Spleen (tissue), 7 donors: ENCODE results near the gene G6PC3.

Experiments
- POLR2A ChIP-seq, 3 donors: fragments of 450-650 bp; IDR thresholded peaks; one replicate each; pipeline ENCODE4 v1.5.1; 2017; ENCODE audit warnings: antibody characterized with exemption in 3 of 3, mild to moderate bottlenecking in 1 of 3
- TF ChIP-seq, protein P1 (sequence below), 11 experiments: fragments of 200-600 bp in 7 of 11; fragments of 450-650 bp in 4 of 11; sonication (generic) in 4 of 11; IDR thresholded peaks in 8 of 11; conservative IDR thresholded peaks in 3 of 11; 1 replicate in 7 of 11; 2 replicates in 4 of 11; pipeline versions ENCODE4 v1.4.0 to v1.8.0; 2016 to 2021; ENCODE audit warnings: antibody characterized with exemption in 11 of 11, inconsistent platforms in 4 of 11, mild to moderate bottlenecking in 1 of 11
- donor health status: DM: no; HTN: no; CAD: no; lungs with moderate emphysema.
- donor health status: DM: no; HTN: no; CAD: no.
- donor health status: DM: no; HTN: no; CAD: no.

DNA sequence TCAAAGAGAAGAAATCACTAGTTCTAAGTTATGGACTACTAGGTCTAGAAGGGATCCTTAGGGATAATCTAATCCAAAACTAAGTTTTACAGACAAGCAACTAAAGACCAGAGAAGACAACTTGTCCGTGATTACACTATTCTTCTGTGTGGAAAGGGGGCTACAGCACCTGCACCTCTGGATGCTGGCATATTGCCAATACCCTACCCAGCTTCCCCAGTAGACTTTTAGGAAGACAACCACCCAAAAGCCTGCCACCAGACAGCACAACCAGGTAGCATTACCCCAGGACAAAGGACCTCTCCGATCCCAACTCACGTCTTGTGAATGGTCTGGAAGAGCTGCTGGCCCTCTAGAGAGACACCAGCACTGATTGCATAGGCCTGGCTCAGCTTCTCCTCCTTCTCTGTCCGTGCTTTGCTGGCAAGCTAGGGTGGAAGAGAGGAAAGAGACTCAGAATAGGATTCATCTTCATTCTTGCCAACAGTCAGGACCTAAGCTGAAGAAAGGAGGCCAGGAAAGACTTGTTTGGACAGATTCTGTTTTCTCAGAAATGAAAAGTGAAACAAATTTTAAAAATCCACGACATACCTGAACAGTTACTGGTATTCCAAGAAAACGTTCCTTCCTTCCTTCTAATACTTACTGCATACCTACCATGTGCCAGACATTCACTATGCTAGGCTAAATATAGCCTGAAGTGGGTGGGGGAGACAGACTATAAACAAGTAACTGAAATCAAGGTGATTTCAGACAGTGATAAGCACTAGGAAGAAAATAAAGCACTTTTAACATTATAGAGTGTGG is 30.5 kb upstream of the G6PC3 start:
- TF ChIP-seq POLR2A (IDR thresholded peaks at IDR 0.05): no peak
- TF ChIP-seq, protein P1, sequence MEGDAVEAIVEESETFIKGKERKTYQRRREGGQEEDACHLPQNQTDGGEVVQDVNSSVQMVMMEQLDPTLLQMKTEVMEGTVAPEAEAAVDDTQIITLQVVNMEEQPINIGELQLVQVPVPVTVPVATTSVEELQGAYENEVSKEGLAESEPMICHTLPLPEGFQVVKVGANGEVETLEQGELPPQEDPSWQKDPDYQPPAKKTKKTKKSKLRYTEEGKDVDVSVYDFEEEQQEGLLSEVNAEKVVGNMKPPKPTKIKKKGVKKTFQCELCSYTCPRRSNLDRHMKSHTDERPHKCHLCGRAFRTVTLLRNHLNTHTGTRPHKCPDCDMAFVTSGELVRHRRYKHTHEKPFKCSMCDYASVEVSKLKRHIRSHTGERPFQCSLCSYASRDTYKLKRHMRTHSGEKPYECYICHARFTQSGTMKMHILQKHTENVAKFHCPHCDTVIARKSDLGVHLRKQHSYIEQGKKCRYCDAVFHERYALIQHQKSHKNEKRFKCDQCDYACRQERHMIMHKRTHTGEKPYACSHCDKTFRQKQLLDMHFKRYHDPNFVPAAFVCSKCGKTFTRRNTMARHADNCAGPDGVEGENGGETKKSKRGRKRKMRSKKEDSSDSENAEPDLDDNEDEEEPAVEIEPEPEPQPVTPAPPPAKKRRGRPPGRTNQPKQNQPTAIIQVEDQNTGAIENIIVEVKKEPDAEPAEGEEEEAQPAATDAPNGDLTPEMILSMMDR (IDR thresholded peaks at IDR 0.05 in 8 of 11, conservative IDR thresholded peaks at IDR 0.05 in 3 of 11): no peak
